ENCODE data around the gene ALOX12.

DNA sequence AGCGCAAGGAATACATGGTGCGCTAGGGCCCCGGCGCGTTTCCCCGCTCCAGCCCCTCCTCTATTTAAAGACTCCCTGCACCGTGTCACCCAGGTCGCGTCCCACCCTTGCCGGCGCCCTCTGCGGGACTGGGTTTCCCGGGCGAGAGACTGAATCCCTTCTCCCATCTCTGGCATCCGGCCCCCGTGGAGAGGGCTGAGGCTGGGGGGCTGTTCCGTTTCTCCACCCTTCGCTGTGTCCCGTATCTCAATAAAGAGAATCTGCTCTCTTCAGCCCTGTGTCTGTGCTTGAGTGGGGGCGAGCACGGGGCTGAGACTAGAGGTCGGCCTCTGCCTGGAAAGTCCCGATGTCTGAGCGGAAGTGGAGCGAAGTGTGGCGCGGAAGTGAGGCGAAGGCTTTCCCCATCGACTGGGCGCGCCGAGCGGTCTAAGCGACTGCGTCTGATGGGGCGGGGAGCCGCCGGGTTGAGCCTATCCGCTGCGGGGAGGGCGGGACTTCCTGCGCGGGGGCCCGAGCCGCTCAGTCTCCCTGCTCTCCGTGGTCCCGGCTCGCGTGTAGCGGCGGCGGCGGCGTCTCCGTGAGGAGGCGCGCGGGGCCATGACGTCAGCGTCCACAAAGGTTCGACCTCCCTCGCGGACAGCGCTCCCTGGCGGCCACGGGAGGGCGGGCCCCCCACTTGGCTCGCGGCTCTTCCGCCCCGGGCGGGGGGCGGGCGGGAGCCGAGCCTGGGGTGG lies 18.6 kb downstream of the ALOX12 start:
- TF ChIP-seq CTCF (conservative IDR thresholded peaks at IDR 0.05; ENCODE audit: low read depth, low read length): peak; percentile 39; the same call in 1 of the 2 replicates
- TF ChIP-seq EZH2 (IDR thresholded peaks at IDR 0.05; ENCODE audit: low read length, unreplicated experiment): no peak
